ENCODE measurements around the gene DHX34.
"Not testable (repeated sequence)": the region's sequence is repeated elsewhere in the genome, so short reads cannot be mapped to it uniquely, and the experiment has no call there.

Gene DHX34

DNA sequence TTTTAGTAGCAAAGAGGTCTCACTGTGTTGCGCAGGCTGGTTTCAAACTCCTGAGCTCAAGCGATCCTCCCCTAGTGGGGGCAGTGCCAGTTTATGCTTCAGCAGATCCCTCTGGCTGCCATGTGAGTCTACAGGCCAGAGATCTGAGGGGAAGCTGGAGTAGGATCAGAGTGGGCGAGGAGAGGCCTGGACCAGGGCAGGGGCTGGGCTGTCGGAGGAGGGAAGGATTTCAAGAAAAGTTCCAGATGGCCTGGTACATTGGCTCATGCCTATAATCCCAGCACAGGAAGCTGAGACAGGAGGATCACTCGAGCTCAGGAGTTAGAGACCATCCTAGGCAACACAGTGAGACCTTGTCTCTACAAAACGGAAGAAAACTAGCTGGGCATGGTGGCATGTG lies 9.8 kb downstream of the DHX34 start:
- Histone ChIP-seq H4K20me1 (ENCODE audit: control insufficient read depth, insufficient read depth, low read depth, low read length) (no peaks in the 10 kb centered on the region), H3K4me1 (ENCODE audit: control insufficient read depth, low read length) (no peaks in the 10 kb centered on the region), H3K9me2 (replicated peaks; ENCODE audit: control insufficient read depth, low read length) (no peaks in the 10 kb centered on the region), H3K27ac (ENCODE audit: low read depth, low read length) (no peak overlapping the region), H3K27me3 (ENCODE audit: control insufficient read depth, low read length) (no peaks in the 10 kb centered on the region), H3K4me3 (ENCODE audit: low read length) (no peak overlapping the region), H3K4me2 (ENCODE audit: low read length) (no peak overlapping the region), H3K9me3 (ENCODE audit: control insufficient read depth, insufficient read depth, low read length) (no peaks in the 10 kb centered on the region), H3K79me2 (ENCODE audit: control insufficient read depth, low read length) (peaks cover 45% of the 10 kb centered on the region), H3K36me3 (ENCODE audit: control insufficient read depth, low read length) (peaks cover 90% of the 10 kb centered on the region), H3F3A (ENCODE audit: control insufficient read depth, insufficient read depth) (no peaks in the 10 kb centered on the region)
- TF ChIP-seq CTCF (IDR thresholded peaks at IDR 0.05; ENCODE audit: low read depth, low read length, poor library complexity, severe bottlenecking) (no peak), EZH2phosphoT487 (IDR thresholded peaks at IDR 0.05; ENCODE audit: borderline replicate concordance, low read length) (no peak)

GRCh38 chr19:47362321-47362720 lies 13.2 kb downstream of the DHX34 start:
- Histone ChIP-seq H3F3A (ENCODE audit: control insufficient read depth, insufficient read depth) (no peaks in the 10 kb centered on the region), H3K27ac (ENCODE audit: low read depth, low read length) (no peak overlapping the region)

DNA sequence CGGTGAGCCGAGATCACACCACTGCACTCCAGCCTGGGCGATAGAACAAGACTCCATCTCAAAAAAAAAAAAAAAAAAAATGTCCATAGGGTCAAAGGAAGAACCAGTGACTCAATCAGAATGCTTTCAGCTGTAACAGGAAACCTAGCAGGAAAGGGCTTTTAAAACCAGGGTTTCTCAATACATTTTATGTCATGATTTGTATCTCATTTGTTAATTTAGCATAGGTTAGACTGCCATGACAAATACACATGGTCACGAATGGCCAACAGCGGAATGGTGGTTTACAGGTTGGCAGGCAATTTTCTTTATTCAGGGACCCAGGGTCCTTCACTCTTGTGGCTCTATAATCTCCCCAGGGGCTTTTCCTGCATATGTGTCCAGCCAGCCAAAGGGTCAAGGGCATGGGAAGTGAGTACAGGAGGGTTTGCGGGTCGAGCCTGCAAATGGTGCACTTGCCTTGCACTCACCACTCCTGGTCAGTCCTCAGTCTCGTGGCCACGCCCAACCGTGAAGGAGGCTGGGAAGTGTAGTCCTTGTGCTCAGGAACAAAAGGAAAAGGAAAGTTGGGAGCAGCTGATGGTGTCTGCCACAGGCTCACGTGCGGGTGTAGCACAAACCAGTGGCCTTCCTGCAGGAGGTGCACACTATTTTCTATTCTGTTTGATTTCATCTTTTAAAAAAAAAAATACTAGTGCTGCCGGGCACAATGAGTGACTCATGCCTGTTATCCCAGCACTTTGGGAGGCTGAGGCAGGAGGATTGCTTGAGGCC lies 14.8 kb downstream of the DHX34 start:
- Histone ChIP-seq H3K4me3 (ENCODE audit: low read length) (no peak overlapping the region), H3K36me3 (ENCODE audit: control insufficient read depth, low read length) (peaks cover 72% of the 10 kb centered on the region), H3K4me1 (ENCODE audit: control insufficient read depth, low read length) (no peaks in the 10 kb centered on the region), H3F3A (ENCODE audit: control insufficient read depth, insufficient read depth) (no peaks in the 10 kb centered on the region), H3K79me2 (ENCODE audit: control insufficient read depth, low read length) (peaks cover 14% of the 10 kb centered on the region), H3K4me2 (ENCODE audit: low read length) (no peak overlapping the region), H3K27me3 (ENCODE audit: control insufficient read depth, low read length) (no peaks in the 10 kb centered on the region), H3K9me2 (replicated peaks; ENCODE audit: control insufficient read depth, low read length) (no peaks in the 10 kb centered on the region), H4K20me1 (ENCODE audit: control insufficient read depth, insufficient read depth, low read depth, low read length) (no peaks in the 10 kb centered on the region), H3K9me3 (ENCODE audit: control insufficient read depth, insufficient read depth, low read length) (no peaks in the 10 kb centered on the region), H3K27ac (ENCODE audit: low read depth, low read length) (no peak overlapping the region)
- TF ChIP-seq CTCF (IDR thresholded peaks at IDR 0.05; ENCODE audit: low read depth, low read length, poor library complexity, severe bottlenecking): no peak
- TF ChIP-seq EZH2phosphoT487 (IDR thresholded peaks at IDR 0.05; ENCODE audit: borderline replicate concordance, low read length): no peak

More at GRCh38 chr19:47362321-47362720, 13.2 kb downstream of the DHX34 start:
- Histone ChIP-seq H3K4me2 (ENCODE audit: low read length) (no peak overlapping the region), H3K4me1 (ENCODE audit: control insufficient read depth, low read length) (no peaks in the 10 kb centered on the region), H4K20me1 (ENCODE audit: control insufficient read depth, insufficient read depth, low read depth, low read length) (no peaks in the 10 kb centered on the region), H3K79me2 (ENCODE audit: control insufficient read depth, low read length) (peaks cover 23% of the 10 kb centered on the region), H3K4me3 (ENCODE audit: low read length) (no peak overlapping the region), H3K36me3 (ENCODE audit: control insufficient read depth, low read length) (peaks cover 84% of the 10 kb centered on the region), H3K27me3 (ENCODE audit: control insufficient read depth, low read length) (no peaks in the 10 kb centered on the region), H3K9me2 (replicated peaks; ENCODE audit: control insufficient read depth, low read length) (no peaks in the 10 kb centered on the region), H3K9me3 (ENCODE audit: control insufficient read depth, insufficient read depth, low read length) (no peaks in the 10 kb centered on the region)
- TF ChIP-seq EZH2phosphoT487 (IDR thresholded peaks at IDR 0.05; ENCODE audit: borderline replicate concordance, low read length): no peak

DNA sequence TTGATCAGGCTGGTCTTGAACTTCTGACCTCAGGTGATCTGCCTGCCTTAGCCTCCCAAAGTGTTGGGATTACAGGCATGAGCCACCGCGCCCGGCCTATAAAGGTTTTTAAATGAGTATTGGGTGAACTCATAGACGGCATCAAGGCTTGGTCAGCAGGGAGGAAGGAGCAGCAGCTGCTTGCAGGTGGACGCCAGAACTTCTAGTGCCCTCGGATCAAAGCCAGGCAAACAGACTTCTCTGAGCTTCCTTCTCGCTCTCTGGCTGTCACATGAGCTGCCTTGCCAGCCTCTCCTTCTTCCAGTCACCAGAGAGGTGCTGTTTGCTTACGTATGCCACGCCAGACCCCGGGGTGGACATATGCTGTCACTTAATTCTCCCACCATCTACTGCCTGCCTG lies 16.3 kb downstream of the DHX34 start:
- H3K79me2 ChIP-seq (ENCODE audit: control insufficient read depth, low read length); H3K4me1 ChIP-seq (ENCODE audit: control insufficient read depth, low read length); H3K9me2 ChIP-seq (replicated peaks; ENCODE audit: control insufficient read depth, low read length); H3K27ac ChIP-seq (ENCODE audit: low read depth, low read length); H3K27me3 ChIP-seq (ENCODE audit: control insufficient read depth, low read length); H4K20me1 ChIP-seq (ENCODE audit: control insufficient read depth, insufficient read depth, low read depth, low read length); H3K4me3 ChIP-seq (ENCODE audit: low read length); H3K4me2 ChIP-seq (ENCODE audit: low read length); H3K9me3 ChIP-seq (ENCODE audit: control insufficient read depth, insufficient read depth, low read length); H3F3A ChIP-seq (ENCODE audit: control insufficient read depth, insufficient read depth): not testable (repeated sequence)
- peaks cover 71% of the 10 kb centered on the region for H3K36me3 ChIP-seq (ENCODE audit: control insufficient read depth, low read length)
